HepG2 (cell line): Measurements from ENCODE around the gene AFDN. TPM values are rescaled to one million over a fixed set of nuclear protein-coding genes. Genes with fewer than 3 reads are reported as not detected.

Experiments used
- ARNTL ChIP-seq: sonication (generic); formaldehyde crosslinking; IDR thresholded peaks from 2 replicates; pipeline ENCODE4 v1.4.0; 2020; ENCODE audit warnings: mild to moderate bottlenecking, missing genetic modification reagents
- CEBPG ChIP-seq: IDR thresholded peaks from 2 replicates; pipeline ENCODE4 v1.6.1; 2016
- CHCHD3 ChIP-seq: sonication (generic); formaldehyde crosslinking; IDR thresholded peaks from 2 replicates; pipeline ENCODE4 v1.8.0; 2022; ENCODE audit warnings: mild to moderate bottlenecking, missing genetic modification reagents, moderate library complexity
- FOXM1 ChIP-seq: sonication (generic); formaldehyde crosslinking; IDR thresholded peaks from 2 replicates; pipeline ENCODE4 v1.5.0; 2020; ENCODE audit warnings: missing genetic modification reagents
- KLF9 ChIP-seq: IDR thresholded peaks from 2 replicates; pipeline ENCODE4 v1.6.1; 2016; ENCODE audit warnings: low read depth
- PRPF4 ChIP-seq: fragments of 200-400 bp; formaldehyde crosslinking; IDR thresholded peaks from 2 replicates; pipeline ENCODE4 v1.6.1; 2016; ENCODE audit warnings: low read length, low read depth; ENCODE audit not compliant: poor library complexity, severe bottlenecking
- ZFP41 ChIP-seq: sonication (generic); formaldehyde crosslinking; IDR thresholded peaks from 2 replicates; pipeline ENCODE4 v1.4.0; 2020; ENCODE audit warnings: mild to moderate bottlenecking, missing genetic modification reagents, borderline replicate concordance
- ZNF318 ChIP-seq: sonication (generic); formaldehyde crosslinking; IDR thresholded peaks from 2 replicates; pipeline ENCODE4 v1.4.0; 2020; ENCODE audit warnings: mild to moderate bottlenecking, missing genetic modification reagents
- ZNF788 ChIP-seq: sonication (generic); formaldehyde crosslinking; IDR thresholded peaks from 2 replicates; pipeline ENCODE4 v1.5.0; 2020; ENCODE audit warnings: mild to moderate bottlenecking, missing genetic modification reagents, borderline replicate concordance
- polyA plus RNA-seq, 8 experiments: library from polyadenylated mRNA; depleted of rRNA in 3 of 8; stranded (reverse) in 7 of 8; unstranded in 1 of 8; fragments of >200 nt; fragmentation: Illumina TruSeq in 4 of 8; extraction: Trizol in 4 of 8; gene quantifications; 2 replicates each; pipeline versions ENCODE4 v1.2.1 to v1.2.3, GENCODE V29; 2011 to 2016; ENCODE audit warnings: low read depth in 4 of 8, missing spikeins in 1 of 8, mixed read lengths in 1 of 8; ENCODE audit not compliant: insufficient read depth in 1 of 8
- total RNA-seq, 5 experiments: library from RNA; depleted of rRNA; stranded (reverse); fragments of >200 nt; fragmentation: Illumina TruSeq; extraction: Trizol; gene quantifications; 2 replicates each; pipeline ENCODE4 v1.2.3, GENCODE V29; 2016; ENCODE audit warnings: low read depth in 1 of 5
- TF ChIP-seq, protein P1 (sequence below), 2 experiments: fragments of 450-650 bp in 1 of 2; sonication (generic) in 1 of 2; formaldehyde crosslinking in 1 of 2; IDR thresholded peaks; 2 replicates each; pipeline versions ENCODE4 v1.6.1 to v1.8.0; 2016 to 2022; ENCODE audit warnings: antibody characterized with exemption in 1 of 2, mild to moderate bottlenecking in 1 of 2, missing genetic modification reagents in 1 of 2

The AFDN gene
- total and polyA plus RNA-seq, 2 of the 13 experiments (the other 11 are each of a cell fraction or from before 2014, with no cell fraction given): 136 to 151 TPM

DNA sequence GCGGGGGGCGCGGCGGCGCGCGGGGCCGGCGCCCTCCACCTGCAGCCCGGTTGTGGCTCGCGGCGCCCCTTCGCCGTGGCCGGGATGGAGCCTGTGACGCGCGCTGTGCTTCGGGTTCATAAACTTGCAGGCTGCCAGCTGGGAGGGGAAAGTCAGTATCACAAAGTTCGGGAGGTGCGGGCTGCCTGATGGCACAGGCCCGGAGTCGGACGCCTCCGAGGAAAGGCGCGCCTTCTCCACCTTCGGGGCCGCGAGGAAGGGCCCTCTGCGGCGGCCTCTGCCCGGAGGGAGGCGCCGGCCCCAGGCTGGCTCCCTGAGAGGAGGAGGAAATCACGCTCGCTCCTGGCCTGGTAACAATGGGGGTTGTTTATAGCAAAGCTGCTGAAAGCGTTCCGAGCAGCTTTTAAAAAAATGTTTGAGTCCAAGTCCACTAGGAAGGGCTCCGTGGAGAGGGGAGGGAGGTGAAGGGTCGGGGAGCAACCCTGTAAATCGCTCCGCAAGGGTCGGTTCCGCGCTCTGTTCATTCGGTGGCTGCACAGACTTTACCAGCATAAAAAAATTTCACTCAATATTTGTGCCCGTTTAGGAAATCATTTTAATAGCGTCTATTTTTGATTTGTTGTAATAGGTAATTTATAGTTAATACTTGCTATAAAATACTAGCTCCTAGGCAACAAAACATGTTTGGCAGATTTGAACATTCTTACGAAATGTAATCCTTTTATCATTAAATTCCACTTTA, 1.0 kb downstream of the AFDN start (continued):
- TF ChIP-seq ZNF318 (CRISPR knock-in tag) (no peak), KLF9 (CRISPR knock-in tag) (no peak), CHCHD3 (CRISPR knock-in tag) (no peak), FOXM1 (no peak), CEBPG (CRISPR knock-in tag) (no peak), ZFP41 (CRISPR knock-in tag) (no peak), ARNTL (CRISPR knock-in tag) (no peak; the same call in 1 of the 2 replicates), ZNF788 (CRISPR knock-in tag) (no peak), PRPF4 (no peak)
- TF ChIP-seq, protein P1, sequence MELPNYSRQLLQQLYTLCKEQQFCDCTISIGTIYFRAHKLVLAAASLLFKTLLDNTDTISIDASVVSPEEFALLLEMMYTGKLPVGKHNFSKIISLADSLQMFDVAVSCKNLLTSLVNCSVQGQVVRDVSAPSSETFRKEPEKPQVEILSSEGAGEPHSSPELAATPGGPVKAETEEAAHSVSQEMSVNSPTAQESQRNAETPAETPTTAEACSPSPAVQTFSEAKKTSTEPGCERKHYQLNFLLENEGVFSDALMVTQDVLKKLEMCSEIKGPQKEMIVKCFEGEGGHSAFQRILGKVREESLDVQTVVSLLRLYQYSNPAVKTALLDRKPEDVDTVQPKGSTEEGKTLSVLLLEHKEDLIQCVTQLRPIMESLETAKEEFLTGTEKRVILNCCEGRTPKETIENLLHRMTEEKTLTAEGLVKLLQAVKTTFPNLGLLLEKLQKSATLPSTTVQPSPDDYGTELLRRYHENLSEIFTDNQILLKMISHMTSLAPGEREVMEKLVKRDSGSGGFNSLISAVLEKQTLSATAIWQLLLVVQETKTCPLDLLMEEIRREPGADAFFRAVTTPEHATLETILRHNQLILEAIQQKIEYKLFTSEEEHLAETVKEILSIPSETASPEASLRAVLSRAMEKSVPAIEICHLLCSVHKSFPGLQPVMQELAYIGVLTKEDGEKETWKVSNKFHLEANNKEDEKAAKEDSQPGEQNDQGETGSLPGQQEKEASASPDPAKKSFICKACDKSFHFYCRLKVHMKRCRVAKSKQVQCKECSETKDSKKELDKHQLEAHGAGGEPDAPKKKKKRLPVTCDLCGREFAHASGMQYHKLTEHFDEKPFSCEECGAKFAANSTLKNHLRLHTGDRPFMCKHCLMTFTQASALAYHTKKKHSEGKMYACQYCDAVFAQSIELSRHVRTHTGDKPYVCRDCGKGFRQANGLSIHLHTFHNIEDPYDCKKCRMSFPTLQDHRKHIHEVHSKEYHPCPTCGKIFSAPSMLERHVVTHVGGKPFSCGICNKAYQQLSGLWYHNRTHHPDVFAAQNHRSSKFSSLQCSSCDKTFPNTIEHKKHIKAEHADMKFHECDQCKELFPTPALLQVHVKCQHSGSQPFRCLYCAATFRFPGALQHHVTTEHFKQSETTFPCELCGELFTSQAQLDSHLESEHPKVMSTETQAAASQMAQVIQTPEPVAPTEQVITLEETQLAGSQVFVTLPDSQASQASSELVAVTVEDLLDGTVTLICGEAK (IDR thresholded peaks at IDR 0.05): no peak
- TF ChIP-seq, protein P1 (CRISPR knock-in tag; IDR thresholded peaks at IDR 0.05): 0 out of 2 replicates have a peak, but pooled peaks have one; percentile 34
